ENCODE data around the gene ZNHIT6.
"Not testable (repeated sequence)": the region's sequence is repeated elsewhere in the genome, so short reads cannot be mapped to it uniquely, and the experiment has no call there.

The ZNHIT6 gene

DNA sequence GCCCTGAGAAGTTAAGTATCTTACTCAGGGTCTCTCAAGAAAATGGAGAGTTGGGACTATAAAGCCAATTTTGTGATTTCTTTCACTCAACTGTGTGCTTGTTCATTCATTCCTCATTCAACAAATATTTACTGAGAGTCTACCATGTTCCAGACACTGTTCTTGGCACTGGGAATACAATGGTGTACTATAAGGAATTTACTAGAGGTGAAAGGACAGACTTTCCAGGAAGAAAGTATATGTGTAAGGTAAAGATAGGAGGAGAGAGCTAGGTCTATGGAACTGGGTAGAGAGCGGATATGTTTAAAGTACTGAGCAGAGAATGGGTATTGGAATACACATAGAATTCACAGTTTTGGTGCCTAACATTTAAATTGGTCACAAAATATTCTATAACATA, 42.3 kb downstream of the ZNHIT6 start:
- no peak for DNase-seq

DNA sequence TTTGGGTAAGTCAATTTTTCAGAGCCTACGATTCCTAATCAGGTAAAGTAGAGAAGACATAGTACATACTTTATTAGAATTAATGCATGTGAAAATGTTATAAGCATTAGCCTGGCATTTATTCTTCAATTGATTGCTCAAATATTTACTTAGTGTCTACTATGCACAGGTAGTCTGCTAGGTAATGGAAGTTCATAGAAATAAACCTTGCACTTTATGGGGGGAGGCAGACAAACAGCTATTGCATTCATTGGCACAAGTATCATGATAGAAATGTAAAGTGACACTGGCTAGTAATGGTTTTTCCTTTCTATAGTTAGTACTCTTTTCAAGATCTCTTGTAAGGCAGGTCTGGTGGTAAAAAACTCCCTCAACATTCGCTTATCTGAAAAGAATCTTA, 44.9 kb downstream of the ZNHIT6 start:
- DNase-seq: no peak

- no peak for DNase-seq
These were observed 46.5 kb downstream of the ZNHIT6 start for GRCh38 chr1:85661767-85662166.

DNA sequence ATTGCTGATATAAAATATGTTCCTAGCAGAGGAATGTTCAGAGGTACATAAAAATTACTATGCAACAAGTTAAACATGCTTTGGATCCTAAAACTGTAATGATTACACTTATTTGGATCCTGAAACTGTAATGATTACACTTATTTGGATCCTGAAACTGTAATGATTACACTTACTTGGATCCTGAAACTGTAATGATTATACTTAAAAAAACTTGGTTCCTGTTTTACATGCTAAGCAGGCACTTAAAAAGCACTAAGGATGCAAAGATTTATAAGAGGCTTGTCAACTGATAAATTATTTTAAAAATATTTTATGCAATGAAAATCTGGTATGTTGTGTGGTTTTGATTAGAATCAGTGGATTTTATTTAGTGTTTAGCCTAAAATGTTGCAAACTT, 47.7 kb downstream of the ZNHIT6 start:
- no peak for DNase-seq

DNA sequence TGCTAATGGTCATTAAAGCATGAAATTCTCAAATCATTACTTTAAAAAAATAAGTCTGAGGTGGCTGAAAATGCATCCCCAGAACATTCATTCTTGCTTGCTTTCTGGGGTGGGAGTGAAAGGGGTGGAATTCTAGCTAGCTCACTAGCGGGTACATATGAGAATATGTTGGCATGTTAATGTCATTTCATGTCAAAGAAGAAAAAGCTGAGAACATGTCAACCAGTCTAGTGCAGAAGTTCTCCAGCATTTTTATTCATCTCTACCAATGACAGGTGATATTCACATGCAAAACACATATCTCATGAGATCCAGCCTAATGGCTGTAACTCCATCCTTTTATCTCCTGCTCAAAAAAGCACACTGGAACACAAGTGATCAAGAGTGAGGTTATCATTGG, 49.1 kb downstream of the ZNHIT6 start:
- DNase-seq: no peak

GRCh38 chr1:85656948-85657347, 51.3 kb downstream of the ZNHIT6 start:
- DNase-seq: no peak

GRCh38 chr1:85656256-85656655, 52.0 kb downstream of the ZNHIT6 start:
- no peak for DNase-seq

GRCh38 chr1:85655315-85655714, 52.9 kb downstream of the ZNHIT6 start:
- DNase-seq: no peak

DNA sequence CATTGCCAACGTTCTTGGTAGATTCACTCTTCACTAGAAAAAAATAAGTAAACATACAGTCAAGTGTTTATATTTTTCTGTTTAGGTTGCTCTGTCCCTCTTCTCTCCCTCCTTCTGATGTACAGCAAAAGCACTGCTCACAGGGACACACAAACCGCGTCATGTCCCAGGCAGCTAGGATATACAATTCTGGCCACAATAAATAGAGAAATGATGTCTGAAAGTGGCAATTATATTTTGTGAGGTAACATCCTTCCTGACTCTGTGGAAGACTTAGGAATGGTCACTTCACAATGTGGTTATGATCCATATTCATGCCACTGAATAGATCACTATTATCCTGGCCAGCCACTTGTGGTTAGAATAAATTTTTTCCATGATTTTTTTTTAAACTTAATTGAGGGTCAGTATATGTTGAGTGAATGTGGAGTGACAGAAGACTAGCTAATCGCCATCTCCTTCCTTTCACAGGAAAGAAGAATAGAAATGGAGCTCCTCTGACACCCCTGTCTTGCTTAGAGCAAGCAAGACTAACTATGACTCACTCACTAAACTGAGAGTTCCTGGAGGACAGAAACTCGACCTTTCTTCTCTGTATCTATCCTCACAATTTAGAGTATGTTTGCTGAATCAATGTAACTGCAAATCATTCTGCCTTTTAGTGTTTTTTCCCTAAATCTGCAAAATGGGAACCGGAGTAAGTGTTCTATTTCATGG, 54.0 kb downstream of the ZNHIT6 start:
- DNase-seq: no peak

- DNase-seq: no peak
These were observed 55.9 kb downstream of the ZNHIT6 start for GRCh38 chr1:85652327-85652726.

DNA sequence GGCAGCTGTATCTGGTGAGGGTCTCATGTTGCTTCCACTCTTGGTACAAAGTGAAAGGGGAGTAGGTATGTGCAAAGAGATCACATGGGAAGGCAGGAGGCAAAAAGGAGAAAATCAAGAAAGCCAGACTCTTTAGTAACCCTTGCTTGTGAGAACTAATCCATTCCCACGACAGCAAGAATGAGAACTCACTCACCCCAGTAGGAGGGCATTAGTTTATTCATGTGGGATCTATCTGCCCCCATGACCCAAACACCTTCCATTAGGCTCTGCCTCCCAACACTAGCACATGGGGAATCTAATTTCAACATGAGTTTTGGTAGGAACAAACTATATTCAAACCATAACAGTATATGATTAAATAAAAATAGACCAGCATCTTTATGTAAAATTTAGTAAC, 57.6 kb downstream of the ZNHIT6 start:
- no peak for DNase-seq

GRCh38 chr1:85649591-85649990, 58.6 kb downstream of the ZNHIT6 start:
- no peak for DNase-seq

GRCh38 chr1:85641598-85642556, 66.4 kb downstream of the ZNHIT6 start:
- not testable (repeated sequence) for DNase-seq

GRCh38 chr1:85639920-85640319, 68.3 kb downstream of the ZNHIT6 start:
- not testable (repeated sequence) for DNase-seq

- DNase-seq: no peak
These were observed 69.8 kb downstream of the ZNHIT6 start for GRCh38 chr1:85638412-85638811.

DNA sequence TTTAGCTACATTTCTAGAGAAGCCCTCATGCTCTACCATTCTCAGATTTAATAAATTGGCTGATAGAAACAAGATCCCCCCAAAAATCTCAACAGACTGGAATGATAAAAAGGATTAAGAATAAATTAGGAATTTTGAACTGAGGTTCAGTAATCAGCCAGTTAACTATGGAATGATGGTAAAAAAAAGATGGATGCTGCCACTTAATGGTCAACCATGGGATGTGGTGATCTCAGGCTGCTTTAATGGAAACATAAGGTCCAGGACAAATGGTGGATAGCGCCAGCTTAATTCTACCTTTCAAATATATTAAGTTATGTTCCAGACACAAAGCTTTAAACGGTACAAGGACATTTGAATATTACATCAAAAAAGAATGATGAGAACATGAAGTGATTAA, 77.7 kb downstream of the ZNHIT6 start:
- no peak for DNase-seq

DNA sequence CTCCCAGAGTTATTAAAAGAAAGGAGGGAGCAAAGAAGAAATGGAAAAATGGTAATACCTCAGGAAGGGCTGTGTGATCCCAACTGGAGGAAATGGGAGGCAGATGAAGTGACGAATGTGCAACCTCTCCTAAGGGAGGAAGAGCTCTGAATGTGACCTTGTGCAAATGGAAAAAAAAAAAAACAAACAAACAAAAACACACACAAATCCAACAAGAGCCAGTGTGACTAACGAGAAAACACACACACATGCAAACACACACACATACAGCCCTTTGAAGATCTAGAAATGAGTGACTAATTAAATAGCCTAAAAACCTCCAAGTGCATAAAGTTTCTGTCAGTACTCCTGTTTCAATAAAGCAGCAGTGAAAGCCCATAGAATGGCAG, 78.7 kb downstream of the ZNHIT6 start:
- no peak for DNase-seq

- no peak for DNase-seq
These were observed 79.3 kb downstream of the ZNHIT6 start for GRCh38 chr1:85628791-85629531.

DNA sequence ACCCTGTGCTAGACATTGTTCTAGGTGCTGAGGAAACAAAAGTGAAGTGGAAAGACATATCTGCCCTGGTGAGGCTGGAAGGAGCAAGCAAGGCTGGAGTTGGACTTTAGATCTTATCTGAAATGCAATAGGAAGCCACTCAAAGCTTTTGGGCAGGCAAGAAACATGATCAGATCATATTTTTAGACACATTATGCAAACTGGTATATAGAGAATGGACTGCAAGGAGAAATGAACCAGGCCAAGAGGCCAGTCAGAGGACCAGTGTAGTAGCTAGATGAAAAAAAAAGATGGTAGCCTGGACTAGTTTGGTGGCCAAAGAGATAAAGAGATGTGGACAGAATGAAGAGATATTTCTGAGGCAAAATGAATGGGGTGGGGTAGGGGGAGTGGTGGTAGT, 81.4 kb downstream of the ZNHIT6 start:
- no peak for DNase-seq

DNA sequence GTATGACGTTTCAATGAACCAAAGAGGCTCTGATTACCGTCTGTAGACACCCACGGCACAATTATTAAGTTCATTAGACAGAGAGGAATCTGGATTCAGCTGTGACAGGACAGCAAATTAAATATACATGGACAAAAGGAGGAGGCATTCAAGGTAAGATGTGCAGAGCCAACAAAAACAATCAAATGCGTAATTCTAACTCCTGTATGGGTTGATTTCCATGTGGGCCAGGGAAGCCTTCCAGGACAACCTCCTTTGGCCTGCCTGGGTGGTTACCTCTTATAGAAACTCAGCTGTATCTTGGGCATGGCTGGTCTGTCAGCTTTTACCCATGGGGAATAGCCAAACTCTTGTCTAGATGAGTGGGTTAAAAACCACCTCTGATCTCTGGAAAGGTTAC, 83.9 kb downstream of the ZNHIT6 start:
- DNase-seq: no peak

- DNase-seq: no peak
These were observed 85.2 kb downstream of the ZNHIT6 start for GRCh38 chr1:85623061-85623471.

DNA sequence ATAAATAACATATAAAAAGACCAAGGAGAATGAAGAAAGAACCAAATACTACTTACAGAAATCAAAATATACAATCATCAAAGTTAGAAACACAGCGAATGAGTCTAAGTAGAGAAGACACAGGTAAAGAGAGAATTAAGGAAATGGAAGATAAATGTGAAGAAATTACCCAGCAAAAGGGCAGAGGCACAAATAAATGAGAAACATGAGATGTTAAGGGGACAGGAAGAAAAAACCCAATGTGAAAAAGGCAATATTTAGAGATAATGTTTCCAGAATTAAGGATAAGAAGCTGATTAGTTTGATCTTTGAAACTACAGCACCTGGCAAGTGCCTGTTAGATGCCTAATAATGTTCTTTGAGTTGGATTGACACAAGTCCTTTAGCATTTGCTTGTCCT, 86.8 kb downstream of the ZNHIT6 start:
- DNase-seq: no peak

DNA sequence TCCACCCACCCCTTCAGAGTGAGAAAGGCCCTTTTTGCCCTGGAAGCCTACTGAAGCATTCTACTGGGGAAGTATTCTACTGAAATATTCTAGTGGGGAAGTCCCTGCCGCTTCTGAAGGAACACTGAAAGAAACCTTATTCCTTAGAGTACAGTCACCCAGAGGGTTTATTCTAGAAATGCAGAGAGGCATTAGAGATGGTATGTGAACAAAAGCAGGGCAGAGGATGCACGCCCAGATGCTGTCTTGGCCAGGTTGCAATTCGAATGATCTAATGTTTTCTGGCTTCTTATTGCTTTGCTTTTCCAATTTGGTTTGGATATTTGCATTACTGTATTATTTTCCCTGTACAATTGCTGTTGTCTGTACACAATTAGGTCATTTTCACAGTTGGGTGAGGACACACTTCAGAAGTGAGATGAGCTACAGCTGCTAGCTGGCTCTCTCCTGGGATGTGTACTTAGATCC, 90.6 kb downstream of the ZNHIT6 start:
- no peak for DNase-seq
